NB4 (cell line): Measurements from ENCODE around the gene ELMO3.

Experiments used
- DNase-seq: peaks from one replicate; pipeline ENCODE4 v3.0.0; 2010; ENCODE audit warnings: low read depth
- H3K4me3 ChIP-seq: one replicate; pipeline ENCODE4 v1.5.1; 2011; ENCODE audit warnings: mild to moderate bottlenecking, low read depth, low read length, moderate library complexity
- CTCF ChIP-seq: IDR thresholded peaks from one replicate; pipeline ENCODE4 v1.5.1; 2012; ENCODE audit warnings: low read depth, low read length
- MAX ChIP-seq: IDR thresholded peaks from 2 replicates; pipeline ENCODE4 v1.6.1; 2011; ENCODE audit warnings: low read depth, low read length
- MYC ChIP-seq: IDR thresholded peaks from 2 replicates; pipeline ENCODE4 v1.6.1; 2011; ENCODE audit warnings: low read depth, low read length
- POLR2A ChIP-seq: IDR thresholded peaks from 2 replicates; pipeline ENCODE4 v1.6.1; 2011; ENCODE audit warnings: mild to moderate bottlenecking; ENCODE audit not compliant: insufficient read length; ENCODE audit errors: extremely low read depth

ELMO3 gene

GRCh38 chr16:67154578-67155294 is 44.2 kb upstream of the ELMO3 start:
- TF ChIP-seq MYC (no peak), POLR2A (no peak), MAX (no peak), CTCF (no peak)
- DNase-seq = peak; percentile 23
- no peak overlapping the region for H3K4me3 ChIP-seq

DNA sequence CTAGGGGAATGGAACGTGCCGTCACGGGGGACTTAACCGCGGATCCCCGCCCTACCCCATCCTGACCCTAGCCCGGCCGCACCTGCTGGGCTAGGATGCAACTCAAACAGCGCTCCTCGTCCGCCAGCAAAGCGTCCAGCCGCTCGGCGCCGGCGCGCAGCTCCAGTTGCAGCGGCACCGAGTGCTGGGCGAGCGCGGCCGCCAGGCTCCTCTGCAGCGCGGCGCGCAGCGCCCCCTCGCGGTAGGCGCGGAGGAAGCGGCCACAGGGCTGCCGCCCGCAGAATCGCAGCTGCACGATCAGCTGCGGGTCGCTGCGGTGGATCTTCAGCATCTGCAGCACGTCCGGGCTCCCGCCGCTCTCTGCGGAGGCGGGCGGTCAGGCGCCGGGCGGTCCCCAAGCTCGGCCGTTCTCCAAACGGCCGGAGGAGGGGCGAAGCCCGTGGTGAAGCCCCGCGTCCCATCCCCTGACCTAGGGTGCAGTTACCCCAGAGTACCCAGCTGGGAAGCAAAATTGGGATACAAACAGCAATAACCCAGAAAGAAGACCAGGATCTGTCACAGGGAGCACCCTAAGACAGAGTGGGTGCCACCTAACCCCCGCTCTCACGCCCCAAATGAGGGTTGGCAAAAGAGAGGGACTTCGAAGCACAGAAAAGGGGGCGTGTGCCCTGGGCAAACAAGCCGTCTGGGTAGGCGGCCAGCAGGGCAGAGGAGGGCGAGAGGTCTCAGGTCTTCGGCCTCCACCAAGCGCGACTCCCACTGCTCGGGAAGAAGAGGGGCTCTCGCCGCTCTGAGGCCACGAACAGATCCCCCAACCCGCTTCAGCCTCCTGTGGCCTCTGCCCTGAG is 43.4 kb upstream of the ELMO3 start:
- H3K4me3 ChIP-seq = no peak overlapping the region
- peak; percentile 84 for DNase-seq
- TF ChIP-seq CTCF = peak; percentile 84
- TF ChIP-seq MYC = peak; percentile 58
- TF ChIP-seq POLR2A = no peak
- TF ChIP-seq MAX = peak; percentile 33; the same call in 1 of the 2 replicates

GRCh38 chr16:67156143-67156844 is 42.6 kb upstream of the ELMO3 start:
- no peak for DNase-seq
- TF ChIP-seq MAX = 0 out of 2 replicates have a peak, but pooled peaks have one; percentile 5
- TF ChIP-seq CTCF = no peak
- no peak overlapping the region for H3K4me3 ChIP-seq

- no peak for DNase-seq
Observed at GRCh38 chr16:67157106-67157748, 41.7 kb upstream of the ELMO3 start.

More at GRCh38 chr16:67157106-67157748, 41.7 kb upstream of the ELMO3 start:
- no peak for TF ChIP-seq MYC
- TF ChIP-seq POLR2A = no peak
- TF ChIP-seq CTCF = no peak
- TF ChIP-seq MAX = no peak
- no peak overlapping the region for H3K4me3 ChIP-seq
